Esophagus muscularis mucosa (tissue), 4 donors: Measurements from ENCODE around the gene ROBO1. TPM values are rescaled to one million over a fixed set of nuclear protein-coding genes. Genes with fewer than 3 reads are reported as not detected.

Experiments used
- DNase-seq: peaks from one replicate; pipeline ENCODE4 v3.0.0-alpha.2; 2017; ENCODE audit errors: extremely low spot score
- H3K27ac ChIP-seq, 4 donors: fragments of 200-600 bp; sonication (generic); replicated peaks in 1 of 4; 1 replicate in 3 of 4; 2 replicates in 1 of 4; pipeline ENCODE4 v1.5.1; 2016 to 2019; ENCODE audit warnings: mild to moderate bottlenecking in 1 of 4
- H3K27me3 ChIP-seq, 4 donors: fragments of 200-600 bp; sonication (generic); one replicate each; pipeline versions ENCODE4 v1.5.1 to v1.6.0; 2016 to 2019
- H3K36me3 ChIP-seq, 4 donors: fragments of 200-600 bp; sonication (generic); one replicate each; pipeline ENCODE4 v1.5.1; 2016 to 2019
- H3K4me1 ChIP-seq, 4 donors: fragments of 200-600 bp; sonication (generic); one replicate each; pipeline ENCODE4 v1.5.1; 2016 to 2019
- H3K4me3 ChIP-seq, 4 donors: fragments of 200-600 bp; sonication (generic); 1 replicate in 2 of 4; 2 replicates in 2 of 4; pipeline ENCODE4 v1.5.1; 2016 to 2019; ENCODE audit warnings: mild to moderate bottlenecking in 4 of 4, moderate library complexity in 1 of 4
- H3K9me3 ChIP-seq, 4 donors: fragments of 200-600 bp; sonication (generic); 1 replicate in 3 of 4; 2 replicates in 1 of 4; pipeline ENCODE4 v1.5.1; 2016 to 2019
- CTCF ChIP-seq, 3 experiments: fragments of 200-600 bp in 2 of 3; fragments of 450-650 bp in 1 of 3; sonication (generic) in 2 of 3; IDR thresholded peaks; one replicate each; pipeline ENCODE4 v1.5.1; 2017 to 2019; ENCODE audit warnings: antibody characterized with exemption in 3 of 3, mild to moderate bottlenecking in 2 of 3, moderate library complexity in 1 of 3
- EP300 ChIP-seq: sonication (generic); formaldehyde crosslinking; IDR thresholded peaks from one replicate; pipeline ENCODE4 v1.6.1; 2017; ENCODE audit warnings: antibody characterized with exemption
- POLR2A ChIP-seq: fragments of 450-650 bp; IDR thresholded peaks from one replicate; pipeline ENCODE4 v1.6.1; 2017; ENCODE audit warnings: antibody characterized with exemption, moderate library complexity, mild to moderate bottlenecking, low read depth
- POLR2AphosphoS5 ChIP-seq, 2 donors: sonication (generic); formaldehyde crosslinking; IDR thresholded peaks; one replicate each; pipeline ENCODE4 v1.6.1; 2017; ENCODE audit warnings: antibody characterized with exemption in 2 of 2
- WGBS: methylation state at CpG from one replicate; pipeline ENCODE4 v1.1.5; 2018; 5-methylcytosine and 5-hydroxymethylcytosine counted together
- intact Hi-C: fragments of 100-400 bp; cut with DNase I; formaldehyde crosslinking; loops from one replicate; pipeline ENCODE4 v1.15.1; 2023
- total RNA-seq, 4 donors: library from RNA; depleted of rRNA; stranded (reverse); fragments of >200 nt; gene quantifications; one replicate each; pipeline versions ENCODE4 v1.1.0 to v1.2.1, GENCODE V29; 2016

ROBO1 gene
- total RNA-seq, 4 donors from 2014 or later, result 9.6 to 14.2 (median 12.6) TPM

GRCh38 chr3:78845605-78846004 lies 922.2 kb downstream of the ROBO1 start:
- DNase-seq, result no peak
- no peaks in the 10 kb centered on the region for H3K36me3 ChIP-seq
- 63% methylated on average over 3 of the region's 3 CpGs for WGBS
- TF ChIP-seq CTCF (IDR thresholded peaks at IDR 0.05) (no peak), POLR2A (no peak), POLR2AphosphoS5 (IDR thresholded peaks at IDR 0.05) (no peak), EP300 (no peak)
- no peak overlapping the region for H3K4me3 ChIP-seq
- H3K27me3 ChIP-seq, result no peaks in the 10 kb centered on the region
- no peak overlapping the region for H3K27ac ChIP-seq
- intact Hi-C loops, result no loop called here
- no peaks in the 10 kb centered on the region for H3K9me3 ChIP-seq
- H3K4me1 ChIP-seq, result peaks cover 0 to 14% (median 8%) of the 10 kb centered on the region in 4 donors

DNA sequence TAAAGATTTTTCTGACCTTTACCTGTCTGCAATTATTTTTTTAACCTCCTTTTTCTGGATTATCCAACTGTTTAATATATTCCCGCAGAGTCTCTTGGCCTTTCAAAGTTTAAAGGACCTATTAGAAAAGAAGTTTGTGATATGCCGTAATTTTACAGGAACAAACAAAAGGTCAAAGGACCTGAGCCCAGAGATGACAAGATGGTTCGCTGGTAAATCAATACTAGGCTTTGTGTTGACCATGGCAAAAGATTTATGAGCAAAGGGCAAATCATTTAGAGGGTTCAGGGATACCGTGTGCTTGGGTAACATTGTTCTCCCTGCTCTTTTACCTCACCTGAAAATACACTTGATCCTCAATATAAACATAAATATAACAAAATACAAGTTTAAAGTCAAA lies 923.5 kb downstream of the ROBO1 start:
- Histone ChIP-seq H3K27ac (no peak overlapping the region), H3K4me1 (peaks cover 0 to 14% (median 8%) of the 10 kb centered on the region in 4 donors), H3K36me3 (no peaks in the 10 kb centered on the region), H3K9me3 (no peaks in the 10 kb centered on the region), H3K4me3 (no peak overlapping the region), H3K27me3 (no peaks in the 10 kb centered on the region)
- TF ChIP-seq CTCF (IDR thresholded peaks at IDR 0.05) (no peak), POLR2A (no peak), POLR2AphosphoS5 (IDR thresholded peaks at IDR 0.05) (no peak), EP300 (no peak)
- intact Hi-C loops, result no loop called here
- no peak for DNase-seq
- WGBS, result 93% methylated on average over 4 of the region's 4 CpGs

- 28% methylated on average over 3 of the region's 3 CpGs for WGBS
- TF ChIP-seq CTCF (IDR thresholded peaks at IDR 0.05) (no peak), POLR2AphosphoS5 (IDR thresholded peaks at IDR 0.05) (no peak), POLR2A (no peak), EP300 (no peak)
- Histone ChIP-seq H3K4me1 (no peaks in the 10 kb centered on the region), H3K36me3 (no peaks in the 10 kb centered on the region), H3K27me3 (no peaks in the 10 kb centered on the region), H3K27ac (no peak overlapping the region), H3K4me3 (no peak overlapping the region), H3K9me3 (no peaks in the 10 kb centered on the region)
- DNase-seq, result no peak
- intact Hi-C loops, result no loop called here
Measured at GRCh38 chr3:78839693-78840092, 928.1 kb downstream of the ROBO1 start.

- WGBS, result 89% methylated on average over 4 of the region's 4 CpGs
- Histone ChIP-seq H3K36me3 (no peaks in the 10 kb centered on the region), H3K9me3 (no peaks in the 10 kb centered on the region), H3K27me3 (no peaks in the 10 kb centered on the region), H3K27ac (no peak overlapping the region), H3K4me3 (no peak overlapping the region), H3K4me1 (no peaks in the 10 kb centered on the region)
- intact Hi-C loops, result no loop called here
- no peak for TF ChIP-seq POLR2AphosphoS5 (IDR thresholded peaks at IDR 0.05)
- no peak for TF ChIP-seq POLR2A
- TF ChIP-seq CTCF (IDR thresholded peaks at IDR 0.05), result no peak
- no peak for TF ChIP-seq EP300
- no peak for DNase-seq
Measured at GRCh38 chr3:78838362-78838761, 929.4 kb downstream of the ROBO1 start.

- intact Hi-C loops, result no loop called here
Measured at GRCh38 chr3:78834910-78835309, 932.9 kb downstream of the ROBO1 start.

More at GRCh38 chr3:78834910-78835309, 932.9 kb downstream of the ROBO1 start:
- no peaks in the 10 kb centered on the region for H3K4me1 ChIP-seq
- H3K36me3 ChIP-seq, result no peaks in the 10 kb centered on the region
- no peaks in the 10 kb centered on the region for H3K9me3 ChIP-seq
- TF ChIP-seq POLR2AphosphoS5 (IDR thresholded peaks at IDR 0.05), result no peak
- TF ChIP-seq POLR2A, result no peak
- no peak for TF ChIP-seq EP300
- no peak for TF ChIP-seq CTCF (IDR thresholded peaks at IDR 0.05)
- H3K4me3 ChIP-seq, result no peak overlapping the region
- no peak overlapping the region for H3K27ac ChIP-seq
- DNase-seq, result no peak
- H3K27me3 ChIP-seq, result no peaks in the 10 kb centered on the region
- 57% methylated on average over 3 of the region's 3 CpGs for WGBS
